ENCODE data around the gene KCNMB2.

DNA sequence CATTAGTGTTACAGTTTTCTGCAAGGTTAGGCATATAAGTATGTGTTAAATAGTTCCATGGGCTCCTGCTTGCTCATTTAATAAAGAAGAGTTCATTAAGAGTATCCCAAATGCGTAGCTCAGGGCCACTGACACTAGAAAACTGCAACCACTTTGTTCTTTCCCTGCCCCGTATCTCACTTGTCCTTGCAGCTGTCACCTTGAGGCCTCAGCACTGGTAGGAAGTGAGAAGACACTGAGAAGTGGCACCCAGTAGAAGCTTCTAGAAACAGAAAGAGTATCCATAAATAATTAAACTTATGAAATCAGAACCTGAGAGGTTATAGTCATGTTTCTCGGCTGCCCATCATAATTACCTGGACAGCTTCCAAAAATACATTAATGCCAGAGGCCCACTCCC lies 266.0 kb downstream of the KCNMB2 start:
- TF ChIP-seq CTCF (IDR thresholded peaks at IDR 0.05) (no peak), POLR2AphosphoS5 (IDR thresholded peaks at IDR 0.05) (no peak), POLR2A (IDR thresholded peaks at IDR 0.05) (no peak), EP300 (IDR thresholded peaks at IDR 0.05) (no peak)

Measured in upper lobe of left lung (tissue), 4 donors.